Measurements from ENCODE around the gene CFDP1. TPM values are rescaled to one million over a fixed set of nuclear protein-coding genes. Genes with fewer than 3 reads are reported as not detected.

CFDP1 gene
- total RNA-seq (41.7 TPM), polyA plus RNA-seq (10 to 100 TPM; 32.0 to 63.8 (median 37.2) TPM)

DNA sequence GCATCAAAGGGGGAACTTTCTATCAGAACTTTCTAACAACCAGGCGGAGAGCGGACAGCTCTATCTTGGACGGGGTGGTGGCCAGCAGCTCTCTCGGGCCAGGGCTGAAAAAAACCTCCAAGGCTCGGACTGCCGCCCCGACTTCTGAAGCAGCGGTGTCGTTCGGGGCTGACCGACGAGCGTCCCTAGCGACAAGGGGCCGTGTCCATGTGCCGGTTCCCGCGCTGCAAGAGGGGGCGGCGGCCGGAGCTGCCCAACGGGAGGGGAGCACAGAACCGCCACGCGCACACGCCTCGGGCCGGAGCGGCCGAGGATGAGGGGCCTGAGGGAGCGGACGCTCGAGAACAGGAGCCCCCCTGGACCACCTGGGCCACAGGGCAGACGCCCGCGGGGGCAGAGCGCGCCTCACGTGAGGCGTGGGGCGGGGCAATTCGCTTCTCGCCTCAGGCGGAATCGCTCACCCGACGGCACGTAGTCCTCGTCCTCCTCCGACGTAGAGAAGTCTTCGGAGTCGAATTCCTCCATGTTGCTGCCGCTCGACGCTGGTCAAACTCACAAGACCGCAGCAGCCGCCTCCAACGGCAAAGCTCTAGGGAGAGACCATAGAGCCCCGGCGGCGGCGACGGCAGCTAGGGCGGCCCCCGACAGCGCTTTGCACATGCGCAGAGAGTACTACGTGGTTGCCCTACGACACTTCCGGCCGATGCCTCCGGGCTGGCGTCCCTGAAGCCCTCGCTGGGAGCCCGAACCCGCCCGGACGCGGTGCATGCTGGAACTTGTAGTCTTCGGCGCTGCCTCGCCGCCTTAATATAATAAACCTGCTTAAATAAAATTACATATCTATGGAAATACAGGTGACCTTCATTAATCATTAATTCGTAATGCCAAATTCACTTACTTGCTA, at the start of gene CFDP1:
Gene CFDP1, minus strand, starts transcription at position 676 of the 904 bp plus-strand sequence. Its CDS starts 151 bp downstream, at position 525.
- H3K4me1 Mint-ChIP-seq, result peaks cover 16 to 53% (median 33%) of the 10 kb centered on the region in 4 donors
- peak; percentile 86 to 89 for ATAC-seq (ENCODE audit: low read depth in 2 of 2)
- H3K9me3 Mint-ChIP-seq, result peaks cover 0 to 5% (median 0%) of the 10 kb centered on the region in 7 donors

DNA sequence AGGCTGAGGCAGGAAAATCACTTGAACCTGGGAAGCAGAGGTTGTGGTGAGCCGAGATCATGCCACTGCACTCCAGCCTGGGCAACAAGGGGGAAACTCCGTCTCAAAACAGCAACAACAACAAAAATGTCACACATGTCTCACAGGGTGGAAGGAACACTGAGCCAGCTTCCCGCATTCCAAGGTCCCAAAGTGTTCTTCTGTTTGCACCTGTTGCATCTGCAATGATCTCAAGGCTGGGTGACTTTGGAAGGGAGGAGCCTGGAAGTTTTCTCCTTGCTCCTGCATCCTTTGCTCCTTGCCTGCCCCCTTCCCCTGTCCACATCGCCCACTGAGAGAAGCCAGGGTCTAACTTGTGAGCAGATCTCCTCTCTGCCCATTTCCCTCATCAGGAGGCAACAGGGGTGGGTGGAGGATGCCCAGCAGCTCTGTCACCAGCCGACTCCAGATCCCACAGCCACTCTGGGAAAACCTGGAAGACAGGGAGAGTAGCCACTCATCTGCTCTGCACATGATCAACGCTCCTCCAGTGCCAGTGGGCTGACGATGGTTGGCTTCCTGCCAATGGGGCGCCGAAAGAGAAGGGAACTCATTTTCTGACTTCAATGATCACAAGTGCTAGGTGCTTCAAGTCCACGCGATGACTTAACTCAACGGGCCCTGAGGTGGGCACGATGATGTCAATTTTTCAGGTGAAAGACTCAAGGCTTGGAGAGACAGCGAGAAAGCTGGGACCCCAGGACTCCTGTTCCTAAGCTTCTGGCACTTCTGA, 49.3 kb upstream of the CFDP1 start:
- Mint-ChIP-seq H3K36me3 (no peaks in the 10 kb centered on the region), H3K27me3 (peaks cover 20% of the 10 kb centered on the region), H3K4me1 (no peaks in the 10 kb centered on the region), H3K27ac (no peak overlapping the region), H3K4me3 (no peak overlapping the region), H3K9me3 (peaks cover 0 to 3% (median 0%) of the 10 kb centered on the region in 7 donors)
- no peak for ATAC-seq (ENCODE audit: low read depth in 2 of 2)
- DNase-seq, result no peak
- Histone ChIP-seq H3K9me3 (ENCODE audit: control insufficient read depth in 2 of 2, low read length in 2 of 2) (no peaks in the 10 kb centered on the region), H3K4me1 (ENCODE audit: control insufficient read depth, insufficient read depth, low read length, poor library complexity, severe bottlenecking) (no peaks in the 10 kb centered on the region), H3K27ac (ENCODE audit: insufficient read depth, low read length, poor library complexity, severe bottlenecking) (no peak overlapping the region), H3K4me3 (ENCODE audit: low read depth, low read length) (no peak overlapping the region), H3K27me3 (ENCODE audit: control insufficient read depth, insufficient read depth, low read length) (peaks cover 6% of the 10 kb centered on the region), H3K36me3 (ENCODE audit: control insufficient read depth, insufficient read depth, low read length) (no peaks in the 10 kb centered on the region)

More for the DNA sequence above, at the start of gene CFDP1:
- Histone ChIP-seq H3K27me3 (ENCODE audit: control insufficient read depth, insufficient read depth, low read length) (no peaks in the 10 kb centered on the region), H3K27ac (ENCODE audit: insufficient read depth, low read length, poor library complexity, severe bottlenecking) (peak within 1 kb of the TSS; percentile 98), H3K36me3 (ENCODE audit: control insufficient read depth, insufficient read depth, low read length) (no peaks in the 10 kb centered on the region), H3K4me1 (ENCODE audit: control insufficient read depth, insufficient read depth, low read length, poor library complexity, severe bottlenecking) (peaks cover 15% of the 10 kb centered on the region), H3K9me3 (ENCODE audit: control insufficient read depth in 2 of 2, low read length in 2 of 2) (no peaks in the 10 kb centered on the region), H3K4me3 (ENCODE audit: low read depth, low read length) (peak within 1 kb of the TSS; percentile 99)
- peak; percentile 94 to 97 (median 96) for DNase-seq
- peak within 1 kb of the TSS; percentile 89 to 97 (median 90) for H3K4me3 Mint-ChIP-seq
- H3K27ac Mint-ChIP-seq, result peak within 1 kb of the TSS; percentile 95 to 97 (median 96)
- no peaks in the 10 kb centered on the region for H3K36me3 Mint-ChIP-seq
- peaks cover 5% of the 10 kb centered on the region for H3K27me3 Mint-ChIP-seq

DNA sequence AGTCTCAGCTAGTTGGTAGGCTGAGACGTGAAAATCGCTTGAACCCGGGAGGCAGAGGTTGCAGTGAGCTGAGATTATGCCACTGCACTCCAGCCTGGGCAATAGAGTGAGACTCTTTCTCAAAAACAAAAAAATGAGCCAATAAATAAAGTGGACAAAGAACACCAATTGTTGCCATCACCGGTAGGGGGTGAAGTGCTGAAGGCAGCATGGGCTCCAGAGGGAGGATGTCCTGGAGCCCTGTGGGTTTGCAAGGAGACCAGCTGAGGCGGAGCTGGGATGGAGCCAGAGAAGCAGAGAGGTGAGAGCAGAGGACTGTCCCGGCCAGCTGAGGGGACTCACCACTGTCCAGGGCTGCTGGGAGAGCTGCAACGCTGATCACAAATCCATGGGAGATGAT, 48.2 kb upstream of the CFDP1 start:
- DNase-seq (no peak), ATAC-seq (ENCODE audit: low read depth in 2 of 2) (no peak)
- Mint-ChIP-seq H3K4me1 (no peaks in the 10 kb centered on the region), H3K4me3 (no peak overlapping the region), H3K27ac (no peak overlapping the region), H3K36me3 (no peaks in the 10 kb centered on the region), H3K9me3 (peaks cover 0 to 3% (median 0%) of the 10 kb centered on the region in 7 donors), H3K27me3 (peaks cover 20% of the 10 kb centered on the region)
- Histone ChIP-seq H3K36me3 (ENCODE audit: control insufficient read depth, insufficient read depth, low read length) (no peaks in the 10 kb centered on the region), H3K27ac (ENCODE audit: insufficient read depth, low read length, poor library complexity, severe bottlenecking) (no peak overlapping the region), H3K9me3 (ENCODE audit: control insufficient read depth in 2 of 2, low read length in 2 of 2) (no peaks in the 10 kb centered on the region), H3K27me3 (ENCODE audit: control insufficient read depth, insufficient read depth, low read length) (peaks cover 6% of the 10 kb centered on the region), H3K4me1 (ENCODE audit: control insufficient read depth, insufficient read depth, low read length, poor library complexity, severe bottlenecking) (no peaks in the 10 kb centered on the region), H3K4me3 (ENCODE audit: low read depth, low read length) (no peak overlapping the region)

DNA sequence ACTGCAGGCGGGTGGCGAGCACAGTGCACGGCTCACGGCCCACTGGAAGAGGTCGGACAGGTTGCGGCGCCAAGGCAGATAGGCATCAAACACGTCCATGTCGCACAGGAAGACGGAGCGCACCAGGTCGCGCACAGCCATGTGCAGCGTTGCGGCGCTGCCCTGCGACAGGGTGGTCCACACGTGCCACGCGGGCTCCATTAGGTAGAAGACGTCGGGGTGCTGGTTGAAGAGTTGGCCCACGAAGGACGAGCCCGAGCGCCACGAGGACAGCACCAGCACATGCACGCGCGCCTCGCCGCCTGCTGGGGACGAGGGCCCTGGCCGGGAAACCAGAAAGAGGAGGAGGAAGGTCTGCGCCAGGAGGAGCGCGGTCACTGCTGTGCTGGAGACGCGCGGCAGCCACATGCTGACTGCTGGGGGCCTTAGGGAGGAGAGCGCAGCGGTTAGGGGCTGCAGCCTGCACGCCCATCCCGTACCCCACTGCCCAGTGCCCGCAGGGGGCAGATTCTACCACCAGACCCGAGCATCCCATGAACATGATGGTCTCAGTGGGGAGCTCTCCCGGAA, 46.2 kb upstream of the CFDP1 start:
- H3K9me3 ChIP-seq (ENCODE audit: control insufficient read depth in 2 of 2, low read length in 2 of 2), result no peaks in the 10 kb centered on the region
- H3K4me1 Mint-ChIP-seq, result no peaks in the 10 kb centered on the region
- H3K27me3 ChIP-seq (ENCODE audit: control insufficient read depth, insufficient read depth, low read length), result no peaks in the 10 kb centered on the region
- H3K4me1 ChIP-seq (ENCODE audit: control insufficient read depth, insufficient read depth, low read length, poor library complexity, severe bottlenecking), result no peaks in the 10 kb centered on the region
- no peak overlapping the region for H3K27ac Mint-ChIP-seq
- H3K4me3 Mint-ChIP-seq, result no peak overlapping the region
- H3K27me3 Mint-ChIP-seq, result peaks cover 16% of the 10 kb centered on the region
- H3K36me3 Mint-ChIP-seq, result no peaks in the 10 kb centered on the region
- H3K27ac ChIP-seq (ENCODE audit: insufficient read depth, low read length, poor library complexity, severe bottlenecking), result no peak overlapping the region
- ATAC-seq (ENCODE audit: low read depth in 2 of 2) (no peak), DNase-seq (no peak)
- H3K36me3 ChIP-seq (ENCODE audit: control insufficient read depth, insufficient read depth, low read length), result no peaks in the 10 kb centered on the region
- H3K9me3 Mint-ChIP-seq, result peaks cover 0 to 3% (median 0%) of the 10 kb centered on the region in 7 donors
- no peak overlapping the region for H3K4me3 ChIP-seq (ENCODE audit: low read depth, low read length)

DNA sequence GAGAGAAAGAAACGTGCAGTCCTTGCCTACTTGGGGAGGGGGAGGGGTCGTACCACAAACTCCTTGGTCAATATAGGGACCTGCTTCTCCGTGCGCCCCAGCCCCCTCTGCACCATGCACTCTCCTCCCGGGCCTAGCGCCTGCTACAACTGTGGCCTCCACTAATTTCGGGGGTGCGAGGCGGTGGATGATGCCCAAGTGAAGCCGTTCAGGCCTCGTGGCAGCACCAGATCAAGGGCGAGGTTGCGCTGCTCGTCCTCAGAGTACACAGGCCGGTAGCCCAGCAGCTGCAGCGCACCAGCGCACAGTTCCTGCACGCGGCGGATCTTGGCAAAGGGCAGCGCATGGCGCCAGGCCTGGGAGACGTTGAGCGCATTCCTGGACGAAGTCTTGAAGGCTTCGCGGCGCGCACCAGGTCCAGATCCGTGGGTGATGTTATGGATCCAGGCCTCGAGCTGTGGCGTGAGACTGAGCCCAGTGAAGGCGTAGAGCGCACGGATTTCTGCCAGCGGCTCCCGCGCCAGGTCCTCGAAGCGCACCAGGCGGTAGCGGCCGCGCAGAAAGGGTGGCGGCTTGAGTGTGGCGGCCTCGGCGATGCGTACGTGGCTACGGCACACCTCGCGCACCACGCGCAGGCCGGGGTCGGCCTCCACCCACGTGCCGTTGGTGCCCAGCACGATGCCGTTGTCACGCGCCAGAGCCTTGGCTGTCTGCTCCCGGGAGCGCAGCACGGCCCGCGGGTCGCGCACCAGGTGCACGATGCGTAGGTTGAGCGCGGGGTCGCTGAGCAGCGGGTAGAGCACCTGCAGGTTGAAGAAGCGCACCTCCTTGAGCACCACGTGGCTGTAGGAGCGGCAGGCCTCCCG, 45.4 kb upstream of the CFDP1 start:
- DNase-seq (no peak), ATAC-seq (ENCODE audit: low read depth in 2 of 2) (no peak)
- Mint-ChIP-seq H3K36me3 (no peaks in the 10 kb centered on the region), H3K27me3 (peaks cover 16% of the 10 kb centered on the region), H3K4me1 (no peaks in the 10 kb centered on the region), H3K27ac (no peak overlapping the region), H3K9me3 (peaks cover 0 to 3% (median 0%) of the 10 kb centered on the region in 7 donors), H3K4me3 (no peak overlapping the region)
- no peaks in the 10 kb centered on the region for H3K36me3 ChIP-seq (ENCODE audit: control insufficient read depth, insufficient read depth, low read length)
- no peaks in the 10 kb centered on the region for H3K9me3 ChIP-seq (ENCODE audit: control insufficient read depth in 2 of 2, low read length in 2 of 2)
- no peak overlapping the region for H3K4me3 ChIP-seq (ENCODE audit: low read depth, low read length)
- H3K27me3 ChIP-seq (ENCODE audit: control insufficient read depth, insufficient read depth, low read length), result no peaks in the 10 kb centered on the region
- H3K27ac ChIP-seq (ENCODE audit: insufficient read depth, low read length, poor library complexity, severe bottlenecking), result no peak overlapping the region
- H3K4me1 ChIP-seq (ENCODE audit: control insufficient read depth, insufficient read depth, low read length, poor library complexity, severe bottlenecking), result no peaks in the 10 kb centered on the region

DNA sequence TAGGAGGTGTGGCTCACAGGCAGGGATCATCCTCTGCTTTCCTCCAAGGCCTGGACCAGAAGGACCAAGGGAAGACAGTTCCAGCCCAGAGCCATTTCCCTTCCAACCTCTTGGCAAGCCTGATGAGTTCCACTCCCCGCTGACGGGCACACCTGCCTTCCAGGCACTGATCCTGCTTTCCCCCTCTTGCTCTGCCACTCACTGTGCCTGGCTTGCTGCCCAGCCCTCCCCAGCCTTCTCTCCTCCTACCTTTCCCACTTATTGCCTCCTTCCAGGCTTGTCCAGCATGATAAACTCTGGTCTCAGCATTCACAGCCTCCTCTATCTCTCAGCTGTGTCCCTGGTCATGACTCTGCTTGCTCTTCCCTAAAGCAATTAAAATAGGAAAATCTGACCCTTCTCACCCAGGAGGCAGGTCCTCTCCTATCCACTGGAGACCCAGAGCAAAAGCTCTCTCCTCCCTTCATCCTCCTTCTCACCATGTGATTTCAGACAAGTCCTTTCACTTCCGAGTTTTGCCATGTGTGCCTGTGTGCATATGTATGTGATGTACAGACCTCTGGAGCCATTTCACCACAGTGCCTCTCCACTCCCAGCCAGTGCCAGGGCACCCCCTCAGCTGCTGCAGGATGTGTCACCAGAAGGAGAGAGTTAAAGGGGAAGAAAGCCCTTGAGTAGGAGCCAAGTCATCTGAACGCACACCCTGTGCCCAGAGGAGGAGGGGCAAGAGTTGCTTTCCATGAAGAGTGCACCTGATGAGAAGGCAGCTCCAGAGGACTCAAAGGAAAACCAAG, 44.6 kb upstream of the CFDP1 start:
- no peak for DNase-seq
- H3K27ac Mint-ChIP-seq, result no peak overlapping the region
- H3K9me3 Mint-ChIP-seq, result peaks cover 0 to 3% (median 0%) of the 10 kb centered on the region in 7 donors

More for the DNA sequence above, 44.6 kb upstream of the CFDP1 start:
- no peak overlapping the region for H3K27ac ChIP-seq (ENCODE audit: insufficient read depth, low read length, poor library complexity, severe bottlenecking)
- no peaks in the 10 kb centered on the region for H3K9me3 ChIP-seq (ENCODE audit: control insufficient read depth in 2 of 2, low read length in 2 of 2)
- no peaks in the 10 kb centered on the region for H3K27me3 ChIP-seq (ENCODE audit: control insufficient read depth, insufficient read depth, low read length)
- no peaks in the 10 kb centered on the region for H3K4me1 Mint-ChIP-seq
- H3K27me3 Mint-ChIP-seq, result peaks cover 16% of the 10 kb centered on the region
- H3K36me3 ChIP-seq (ENCODE audit: control insufficient read depth, insufficient read depth, low read length), result no peaks in the 10 kb centered on the region
- H3K36me3 Mint-ChIP-seq, result no peaks in the 10 kb centered on the region
- H3K4me1 ChIP-seq (ENCODE audit: control insufficient read depth, insufficient read depth, low read length, poor library complexity, severe bottlenecking), result no peaks in the 10 kb centered on the region
- no peak overlapping the region for H3K4me3 ChIP-seq (ENCODE audit: low read depth, low read length)
- no peak overlapping the region for H3K4me3 Mint-ChIP-seq
- ATAC-seq (ENCODE audit: low read depth in 2 of 2), result no peak

Data from CD4-positive, CD25-positive, alpha-beta regulatory T cell (primary cell).